Measurements from ENCODE around the gene PRKAR2B.
"Not testable (repeated sequence)": the region's sequence is repeated elsewhere in the genome, so short reads cannot be mapped to it uniquely, and the experiment has no call there.

DNA sequence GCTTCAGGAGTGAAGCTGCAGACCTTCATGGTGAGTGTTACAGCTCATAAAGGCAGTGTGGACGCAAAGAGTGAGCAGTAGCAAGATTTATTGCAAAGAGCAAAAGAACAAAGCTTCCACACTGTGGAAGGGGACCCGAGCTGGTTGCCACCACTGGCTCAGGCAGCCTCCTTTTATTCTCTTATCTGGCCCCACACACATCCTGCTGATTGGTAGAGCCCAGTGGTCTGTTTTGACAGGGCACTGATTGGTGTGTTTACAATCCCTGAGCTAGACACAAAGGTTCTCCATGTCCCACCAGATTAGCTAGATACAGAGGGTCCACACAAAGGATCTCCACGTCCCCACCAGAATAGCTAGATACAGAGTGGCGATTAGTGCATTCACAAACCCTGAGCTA lies 2.7 kb upstream of the PRKAR2B start:
- TF ChIP-seq, protein P1, sequence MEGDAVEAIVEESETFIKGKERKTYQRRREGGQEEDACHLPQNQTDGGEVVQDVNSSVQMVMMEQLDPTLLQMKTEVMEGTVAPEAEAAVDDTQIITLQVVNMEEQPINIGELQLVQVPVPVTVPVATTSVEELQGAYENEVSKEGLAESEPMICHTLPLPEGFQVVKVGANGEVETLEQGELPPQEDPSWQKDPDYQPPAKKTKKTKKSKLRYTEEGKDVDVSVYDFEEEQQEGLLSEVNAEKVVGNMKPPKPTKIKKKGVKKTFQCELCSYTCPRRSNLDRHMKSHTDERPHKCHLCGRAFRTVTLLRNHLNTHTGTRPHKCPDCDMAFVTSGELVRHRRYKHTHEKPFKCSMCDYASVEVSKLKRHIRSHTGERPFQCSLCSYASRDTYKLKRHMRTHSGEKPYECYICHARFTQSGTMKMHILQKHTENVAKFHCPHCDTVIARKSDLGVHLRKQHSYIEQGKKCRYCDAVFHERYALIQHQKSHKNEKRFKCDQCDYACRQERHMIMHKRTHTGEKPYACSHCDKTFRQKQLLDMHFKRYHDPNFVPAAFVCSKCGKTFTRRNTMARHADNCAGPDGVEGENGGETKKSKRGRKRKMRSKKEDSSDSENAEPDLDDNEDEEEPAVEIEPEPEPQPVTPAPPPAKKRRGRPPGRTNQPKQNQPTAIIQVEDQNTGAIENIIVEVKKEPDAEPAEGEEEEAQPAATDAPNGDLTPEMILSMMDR (IDR thresholded peaks at IDR 0.05), result not testable (repeated sequence)
- not testable (repeated sequence) for TF ChIP-seq POLR2AphosphoS5 (IDR thresholded peaks at IDR 0.05); EP300 (IDR thresholded peaks at IDR 0.05; ENCODE audit: low read depth); POLR2A (IDR thresholded peaks at IDR 0.05)

Measured in transverse colon (tissue), 4 donors.